Measurements from ENCODE around the gene TPSB2.

Gene TPSB2

GRCh38 chr16:1182950-1183907, 46.8 kb downstream of the TPSB2 start:
- H3K27ac ChIP-seq (ENCODE audit: low read depth, low read length): no peak overlapping the region
- WGBS: 63% methylated on average over 45 of the region's 45 CpGs
- H3K27me3 ChIP-seq (ENCODE audit: insufficient read depth, low read length): no peaks in the 10 kb centered on the region
- no peak overlapping the region for H3K9ac ChIP-seq (ENCODE audit: low read depth, low read length)
- H3K9me3 ChIP-seq (ENCODE audit: insufficient read depth, low read depth, low read length): no peaks in the 10 kb centered on the region
- no peaks in the 10 kb centered on the region for H3K36me3 ChIP-seq (ENCODE audit: insufficient read depth, low read length)
- no peak overlapping the region for H3K4me3 ChIP-seq (ENCODE audit: low read length)
- H3K4me1 ChIP-seq (ENCODE audit: insufficient read depth, low read length): no peaks in the 10 kb centered on the region

- H3K9ac ChIP-seq (ENCODE audit: low read depth, low read length): no peak overlapping the region
- H3K4me1 ChIP-seq (ENCODE audit: insufficient read depth, low read length): no peaks in the 10 kb centered on the region
- H3K9me3 ChIP-seq (ENCODE audit: insufficient read depth, low read depth, low read length): no peaks in the 10 kb centered on the region
- 69% methylated on average over 19 of the region's 19 CpGs for WGBS
- no peak overlapping the region for H3K4me3 ChIP-seq (ENCODE audit: low read length)
- H3K27ac ChIP-seq (ENCODE audit: low read depth, low read length): no peak overlapping the region
- H3K27me3 ChIP-seq (ENCODE audit: insufficient read depth, low read length): no peaks in the 10 kb centered on the region
- H3K36me3 ChIP-seq (ENCODE audit: insufficient read depth, low read length): no peaks in the 10 kb centered on the region
Observed at GRCh38 chr16:1182316-1182671, 47.7 kb downstream of the TPSB2 start.

GRCh38 chr16:1181404-1182315, 48.3 kb downstream of the TPSB2 start:
- Histone ChIP-seq H3K27ac (ENCODE audit: low read depth, low read length) (no peak overlapping the region), H3K4me3 (ENCODE audit: low read length) (no peak overlapping the region), H3K9me3 (ENCODE audit: insufficient read depth, low read depth, low read length) (no peaks in the 10 kb centered on the region), H3K27me3 (ENCODE audit: insufficient read depth, low read length) (no peaks in the 10 kb centered on the region), H3K36me3 (ENCODE audit: insufficient read depth, low read length) (no peaks in the 10 kb centered on the region), H3K9ac (ENCODE audit: low read depth, low read length) (no peak overlapping the region; the same call in 1 of the 2 replicates), H3K4me1 (ENCODE audit: insufficient read depth, low read length) (no peaks in the 10 kb centered on the region)
- 85% methylated on average over 39 of the region's 39 CpGs for WGBS

GRCh38 chr16:1180549-1181403, 49.2 kb downstream of the TPSB2 start:
- Histone ChIP-seq H3K36me3 (ENCODE audit: insufficient read depth, low read length) (no peaks in the 10 kb centered on the region), H3K27ac (ENCODE audit: low read depth, low read length) (no peak overlapping the region), H3K4me3 (ENCODE audit: low read length) (no peak overlapping the region), H3K9me3 (ENCODE audit: insufficient read depth, low read depth, low read length) (no peaks in the 10 kb centered on the region), H3K27me3 (ENCODE audit: insufficient read depth, low read length) (no peaks in the 10 kb centered on the region), H3K9ac (ENCODE audit: low read depth, low read length) (no peak overlapping the region), H3K4me1 (ENCODE audit: insufficient read depth, low read length) (no peaks in the 10 kb centered on the region)
- 89% methylated on average over 38 of the region's 38 CpGs for WGBS

All from HUES64 (cell line).